GM12872 (cell line): ENCODE measurements around the gene MAP4K2.

Source experiments
- CTCF ChIP-seq: IDR thresholded peaks from 3 replicates; pipeline ENCODE4 v1.5.1; 2011; ENCODE audit warnings: low read depth, mild to moderate bottlenecking, low read length, moderate library complexity; ENCODE audit not compliant: insufficient read depth

MAP4K2 gene

GRCh38 chr11:64831411-64831891 lies 28.4 kb upstream of the MAP4K2 start:
- no peak for TF ChIP-seq CTCF

DNA sequence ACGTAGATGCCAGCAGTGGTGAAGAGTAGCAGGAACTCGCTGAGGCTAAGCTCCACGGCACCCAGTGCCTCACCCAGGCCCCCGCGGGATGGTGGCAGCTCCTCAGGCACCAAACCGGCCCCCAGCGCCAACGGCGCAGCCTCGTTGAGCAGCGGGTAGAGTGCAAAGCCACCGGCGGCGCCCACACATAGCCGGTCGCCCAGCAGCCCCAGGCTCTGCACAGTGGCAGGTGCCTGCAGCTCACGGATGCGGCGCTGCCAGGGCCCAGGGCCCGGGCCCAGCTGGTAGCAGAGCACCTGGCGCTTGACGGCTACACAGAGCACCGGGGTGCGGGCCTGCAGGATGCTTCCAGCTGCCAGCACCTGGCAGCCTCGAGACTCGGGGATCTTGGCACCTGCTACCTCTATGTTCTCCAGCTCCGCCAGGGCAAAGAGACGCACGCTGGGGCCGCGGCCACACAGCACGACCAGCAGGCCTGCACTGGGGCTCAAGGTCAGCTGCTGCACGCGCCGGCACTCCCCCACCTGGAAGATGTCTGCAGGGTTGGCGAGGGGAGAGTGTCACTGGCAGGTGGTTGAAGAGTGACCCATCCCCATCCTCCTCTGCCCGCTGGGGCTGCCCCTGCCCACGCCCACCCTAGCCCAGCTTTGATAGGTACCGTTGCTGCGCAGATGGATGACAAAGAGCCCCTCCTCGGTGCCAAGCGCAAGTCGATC lies 26.7 kb upstream of the MAP4K2 start:
- no peak for TF ChIP-seq CTCF

- TF ChIP-seq CTCF, result no peak
Observed at GRCh38 chr11:64827451-64827839, 24.4 kb upstream of the MAP4K2 start.

- no peak for TF ChIP-seq CTCF
Observed at GRCh38 chr11:64826578-64827450, 23.8 kb upstream of the MAP4K2 start.

GRCh38 chr11:64826062-64826461 lies 23.0 kb upstream of the MAP4K2 start:
- TF ChIP-seq CTCF, result no peak

- TF ChIP-seq CTCF, result no peak
Observed at GRCh38 chr11:64823568-64824119, 20.6 kb upstream of the MAP4K2 start.

DNA sequence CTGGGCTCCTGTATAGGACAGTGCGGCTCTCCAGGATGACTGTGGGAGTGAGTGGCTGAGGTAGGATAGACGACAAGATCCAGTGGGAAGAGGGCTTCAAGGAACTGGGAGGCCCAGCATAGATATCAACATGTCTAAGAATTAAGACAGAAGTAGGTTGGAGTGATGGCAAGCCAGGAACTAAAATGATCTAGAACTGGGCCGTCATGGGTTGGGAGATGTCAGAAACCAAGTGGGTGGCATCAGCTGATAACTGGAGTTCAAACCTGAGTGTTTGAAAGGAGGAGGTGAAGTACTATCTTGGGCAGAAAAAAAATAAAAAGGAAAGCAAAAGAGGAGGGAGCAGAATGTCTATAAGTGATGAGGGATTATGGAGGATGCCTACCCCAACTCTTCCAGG lies 14.5 kb upstream of the MAP4K2 start:
- TF ChIP-seq CTCF, result no peak
